ENCODE measurements around the gene SLC35C1. TPM values are rescaled to one million over a fixed set of nuclear protein-coding genes. Genes with fewer than 3 reads are reported as not detected.

Gene SLC35C1
- total RNA-seq, 1 experiment from 2014 or later: 9.5 TPM

GRCh38 chr11:45779602-45780001 is 25.3 kb upstream of the SLC35C1 start:
- ChIA-PET CTCF (no interaction called here), POLR2A (ENCODE audit: unreplicated experiment) (no interaction called here)
- Histone ChIP-seq H4K20me1 (ENCODE audit: low read length) (no peaks in the 10 kb centered on the region), H3K36me3 (ENCODE audit: low read depth, low read length) (no peaks in the 10 kb centered on the region), H3K9ac (ENCODE audit: low read length) (no peak overlapping the region), H3F3A (ENCODE audit: low read length, unreplicated experiment) (no peaks in the 10 kb centered on the region), H3K27me3 (ENCODE audit: low read length) (peaks cover 20% of the 10 kb centered on the region), H3K27ac (ENCODE audit: low read length) (no peak overlapping the region), H2AFZ (ENCODE audit: low read length) (no peak overlapping the region), H3K9me3 (ENCODE audit: low read length) (no peaks in the 10 kb centered on the region), H3K4me2 (ENCODE audit: low read length) (no peak overlapping the region), H3K4me3 (ENCODE audit: low read length) (no peak overlapping the region), H3K4me1 (ENCODE audit: insufficient read depth, low read length) (no peaks in the 10 kb centered on the region), H3K79me2 (ENCODE audit: low read length) (no peaks in the 10 kb centered on the region), H3K9me2 (replicated peaks; ENCODE audit: low read length) (no peaks in the 10 kb centered on the region)
- no peak for TF ChIP-seq CTCF (conservative IDR thresholded peaks at IDR 0.05; ENCODE audit: low read depth, low read length)
- TF ChIP-seq EZH2 (IDR thresholded peaks at IDR 0.05; ENCODE audit: low read length, unreplicated experiment): no peak
- TF ChIP-seq EZH2phosphoT487 (IDR thresholded peaks at IDR 0.05; ENCODE audit: borderline replicate concordance, low read length): no peak
- BruUV-seq (replicated peaks): no TSS peak
- intact Hi-C loops (cut with micrococcal nuclease): loop anchor here (10.0 kb wide), 1 partner anchor 445 kb away; no protein-coding TSS in a partner anchor
- ATAC-seq (no peak), DNase-seq (no peak)

- no peaks in the 10 kb centered on the region for H4K20me1 ChIP-seq (ENCODE audit: low read length)
- H2AFZ ChIP-seq (ENCODE audit: low read length): no peak overlapping the region
- H3F3A ChIP-seq (ENCODE audit: low read length, unreplicated experiment): no peaks in the 10 kb centered on the region
- no TSS peak for BruUV-seq (replicated peaks)
- no peak overlapping the region for H3K4me3 ChIP-seq (ENCODE audit: low read length)
- no peaks in the 10 kb centered on the region for H3K36me3 ChIP-seq (ENCODE audit: low read depth, low read length)
- no peak overlapping the region for H3K9ac ChIP-seq (ENCODE audit: low read length)
- TF ChIP-seq EZH2 (IDR thresholded peaks at IDR 0.05; ENCODE audit: low read length, unreplicated experiment): no peak
- TF ChIP-seq CTCF (conservative IDR thresholded peaks at IDR 0.05; ENCODE audit: low read depth, low read length): no peak
- no peak for TF ChIP-seq EZH2phosphoT487 (IDR thresholded peaks at IDR 0.05; ENCODE audit: borderline replicate concordance, low read length)
- H3K27me3 ChIP-seq (ENCODE audit: low read length): peaks cover 13% of the 10 kb centered on the region; the same call in 1 of the 2 replicates
- ATAC-seq (no peak), DNase-seq (no peak)
- H3K9me3 ChIP-seq (ENCODE audit: low read length): no peaks in the 10 kb centered on the region
- ChIA-PET POLR2A (ENCODE audit: unreplicated experiment) (no interaction called here), CTCF (no interaction called here)
- no peaks in the 10 kb centered on the region for H3K79me2 ChIP-seq (ENCODE audit: low read length)
- no peaks in the 10 kb centered on the region for H3K9me2 ChIP-seq (replicated peaks; ENCODE audit: low read length)
- no peak overlapping the region for H3K27ac ChIP-seq (ENCODE audit: low read length)
- no peaks in the 10 kb centered on the region for H3K4me1 ChIP-seq (ENCODE audit: insufficient read depth, low read length)
- intact Hi-C loops (cut with micrococcal nuclease): no loop called here
- no peak overlapping the region for H3K4me2 ChIP-seq (ENCODE audit: low read length)
Observed at GRCh38 chr11:45786272-45786671, 18.7 kb upstream of the SLC35C1 start.

GRCh38 chr11:45788887-45789286 is 16.1 kb upstream of the SLC35C1 start:
- Histone ChIP-seq H3K9me2 (replicated peaks; ENCODE audit: low read length) (no peaks in the 10 kb centered on the region), H3K79me2 (ENCODE audit: low read length) (no peaks in the 10 kb centered on the region), H3K4me3 (ENCODE audit: low read length) (no peak overlapping the region), H3K4me1 (ENCODE audit: insufficient read depth, low read length) (no peaks in the 10 kb centered on the region), H3K27me3 (ENCODE audit: low read length) (peaks cover 16% of the 10 kb centered on the region), H4K20me1 (ENCODE audit: low read length) (no peaks in the 10 kb centered on the region), H3K4me2 (ENCODE audit: low read length) (no peak overlapping the region), H3K9ac (ENCODE audit: low read length) (no peak overlapping the region), H2AFZ (ENCODE audit: low read length) (no peak overlapping the region), H3F3A (ENCODE audit: low read length, unreplicated experiment) (no peaks in the 10 kb centered on the region), H3K27ac (ENCODE audit: low read length) (no peak overlapping the region), H3K9me3 (ENCODE audit: low read length) (no peaks in the 10 kb centered on the region), H3K36me3 (ENCODE audit: low read depth, low read length) (no peaks in the 10 kb centered on the region)
- no peak for ATAC-seq
- TF ChIP-seq EZH2 (IDR thresholded peaks at IDR 0.05; ENCODE audit: low read length, unreplicated experiment) (no peak), EZH2phosphoT487 (IDR thresholded peaks at IDR 0.05; ENCODE audit: borderline replicate concordance, low read length) (no peak), CTCF (conservative IDR thresholded peaks at IDR 0.05; ENCODE audit: low read depth, low read length) (no peak)
- no peak for DNase-seq
- no TSS peak for BruUV-seq (replicated peaks)
- intact Hi-C loops (cut with micrococcal nuclease): no loop called here
- CTCF ChIA-PET: no interaction called here
- POLR2A ChIA-PET (ENCODE audit: unreplicated experiment): no interaction called here
